GM12864 (cell line): ENCODE measurements around the gene HIVEP2.

Source experiments
- DNase-seq: peaks from one replicate; pipeline ENCODE4 v3.0.0-alpha.2; 2011; ENCODE audit warnings: low read depth
- H3K4me3 ChIP-seq: 2 replicates; pipeline ENCODE4 v1.5.1; 2011; ENCODE audit warnings: mild to moderate bottlenecking, low read depth, low read length, control low read depth
- CTCF ChIP-seq: IDR thresholded peaks from 2 replicates; pipeline ENCODE4 v1.5.1; 2011; ENCODE audit warnings: low read depth, mild to moderate bottlenecking, moderate library complexity, low read length, control low read depth, inconsistent platforms; ENCODE audit errors: missing control alignments

The HIVEP2 gene

GRCh38 chr6:142857796-142858555 lies 87.0 kb downstream of the HIVEP2 start:
- no peak for TF ChIP-seq CTCF
- peak overlapping the region; percentile 10 for H3K4me3 ChIP-seq
- no peak for DNase-seq

GRCh38 chr6:142857233-142857761 lies 87.7 kb downstream of the HIVEP2 start:
- no peak for DNase-seq
- no peak for TF ChIP-seq CTCF
- H3K4me3 ChIP-seq = peak overlapping the region; percentile 10; the same call in 1 of the 2 replicates

- H3K4me3 ChIP-seq = peak overlapping the region; percentile 15; the same call in 1 of the 2 replicates
- no peak for DNase-seq
- TF ChIP-seq CTCF = no peak
Observed at GRCh38 chr6:142856624-142857232, 88.2 kb downstream of the HIVEP2 start.

GRCh38 chr6:142855893-142856623 lies 88.9 kb downstream of the HIVEP2 start:
- DNase-seq = no peak
- no peak for TF ChIP-seq CTCF
- peak overlapping the region; percentile 15; the same call in 1 of the 2 replicates for H3K4me3 ChIP-seq

- no peak overlapping the region for H3K4me3 ChIP-seq
- DNase-seq = no peak
- TF ChIP-seq CTCF = no peak
Observed at GRCh38 chr6:142854589-142855488, 90.1 kb downstream of the HIVEP2 start.
